ENCODE results near the gene NET1. TPM values are rescaled to one million over a fixed set of nuclear protein-coding genes. Genes with fewer than 3 reads are reported as not detected.

Gene NET1
- total RNA-seq, 1 donor from 2014 or later: 90.5 TPM

- Mint-ChIP-seq H3K27ac (no peak overlapping the region), H3K9me3 (peaks cover 3% of the 10 kb centered on the region), H3K4me1 (peaks cover 2% of the 10 kb centered on the region), H3K4me3 (no peak overlapping the region), H3K36me3 (no peaks in the 10 kb centered on the region), H3K27me3 (ENCODE audit: insufficient read depth, low read depth) (peaks cover 8% of the 10 kb centered on the region)
- TF ChIP-seq CTCF (IDR thresholded peaks at IDR 0.05) (no peak), EZH2phosphoT487 (IDR thresholded peaks at IDR 0.05) (no peak), EZH2 (IDR thresholded peaks at IDR 0.05) (no peak)
- H3K27me3 ChIP-seq: no peaks in the 10 kb centered on the region
- H3F3A ChIP-seq (ENCODE audit: low read depth): no peaks in the 10 kb centered on the region
- H2AFZ ChIP-seq (replicated peaks): no peak overlapping the region
- H3K79me2 ChIP-seq (ENCODE audit: low read depth): no peaks in the 10 kb centered on the region
- no peaks in the 10 kb centered on the region for H3K4me1 ChIP-seq
- no peak overlapping the region for H3K27ac ChIP-seq
- H4K20me1 ChIP-seq (ENCODE audit: low read depth): no peaks in the 10 kb centered on the region
- no peaks in the 10 kb centered on the region for H3K9me3 ChIP-seq (ENCODE audit: low read depth)
- H3K4me3 ChIP-seq: no peak overlapping the region
- H3K36me3 ChIP-seq: no peaks in the 10 kb centered on the region
- H3K9ac ChIP-seq: no peak overlapping the region
- DNase-seq (ENCODE audit: low spot score): no peak
- no peak overlapping the region for H3K4me2 ChIP-seq
Observed at GRCh38 chr10:5506246-5506645, 93.9 kb downstream of the NET1 start.

DNA sequence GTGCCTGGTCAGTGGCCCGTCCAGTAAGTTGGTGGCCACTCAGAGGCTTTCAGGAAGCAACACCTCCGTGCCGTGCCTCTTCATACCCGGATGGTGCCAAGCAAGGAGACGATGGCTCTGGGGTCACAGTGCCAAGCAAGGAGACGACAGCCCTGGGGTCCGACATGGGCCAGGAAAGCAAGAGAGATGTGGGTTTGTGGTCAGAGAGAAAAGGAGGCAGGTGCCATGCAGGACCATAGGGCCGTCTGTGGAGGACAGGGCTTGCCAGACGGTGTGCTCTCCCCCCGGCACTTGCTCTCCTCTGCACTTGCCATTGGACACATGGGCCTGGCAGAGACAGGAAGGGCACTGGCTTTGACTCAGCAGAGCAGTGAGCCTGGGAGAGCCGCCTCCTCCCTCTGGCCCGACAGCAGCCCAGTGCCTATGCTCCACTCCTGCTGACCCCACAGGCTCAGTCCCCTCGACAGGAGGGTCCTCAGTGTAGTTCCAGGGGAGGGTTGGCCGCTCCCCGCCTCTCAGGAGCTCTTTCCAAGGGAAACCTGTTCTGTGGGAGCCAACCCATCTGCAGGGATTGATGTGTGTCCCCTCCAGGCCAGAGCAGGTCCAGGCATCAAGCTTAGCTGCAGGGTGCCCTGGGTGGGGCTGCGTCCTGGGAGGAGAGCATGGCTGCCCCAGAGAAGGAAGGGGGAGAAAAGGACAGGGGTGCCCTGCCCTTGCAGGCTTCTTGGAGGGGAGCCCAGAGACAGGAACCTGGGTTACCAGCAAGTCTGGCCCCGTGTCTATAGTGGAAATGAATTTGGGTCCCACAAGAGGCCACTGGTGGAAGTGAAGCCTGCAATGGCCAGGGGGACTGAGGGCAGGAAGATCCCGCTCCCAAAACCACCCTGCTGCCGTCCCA, 94.6 kb downstream of the NET1 start:
- DNase-seq (ENCODE audit: low spot score): no peak
- peaks cover 8% of the 10 kb centered on the region for H3K27me3 Mint-ChIP-seq (ENCODE audit: insufficient read depth, low read depth)
- H3K4me1 Mint-ChIP-seq: peaks cover 3% of the 10 kb centered on the region

GRCh38 chr10:5507649-5508131, 95.3 kb downstream of the NET1 start:
- TF ChIP-seq EZH2 (IDR thresholded peaks at IDR 0.05) (no peak), EZH2phosphoT487 (IDR thresholded peaks at IDR 0.05) (no peak), CTCF (IDR thresholded peaks at IDR 0.05) (no peak)
- DNase-seq (ENCODE audit: low spot score): no peak
- H4K20me1 ChIP-seq (ENCODE audit: low read depth): no peaks in the 10 kb centered on the region
- H3K36me3 Mint-ChIP-seq: no peaks in the 10 kb centered on the region
- peaks cover 3% of the 10 kb centered on the region for H3K9me3 Mint-ChIP-seq
- no peaks in the 10 kb centered on the region for H3K79me2 ChIP-seq (ENCODE audit: low read depth)
- H3K4me1 Mint-ChIP-seq: peaks cover 10% of the 10 kb centered on the region
- H3K27ac Mint-ChIP-seq: no peak overlapping the region
- no peak overlapping the region for H3K27ac ChIP-seq
- H3K27me3 Mint-ChIP-seq (ENCODE audit: insufficient read depth, low read depth): peaks cover 8% of the 10 kb centered on the region
- H3K9ac ChIP-seq: no peak overlapping the region
- H3K4me3 Mint-ChIP-seq: no peak overlapping the region
- no peak overlapping the region for H2AFZ ChIP-seq (replicated peaks)
- H3K4me3 ChIP-seq: no peak overlapping the region
- H3K4me1 ChIP-seq: no peaks in the 10 kb centered on the region
- no peaks in the 10 kb centered on the region for H3K36me3 ChIP-seq
- no peaks in the 10 kb centered on the region for H3K9me3 ChIP-seq (ENCODE audit: low read depth)
- H3F3A ChIP-seq (ENCODE audit: low read depth): no peaks in the 10 kb centered on the region
- H3K4me2 ChIP-seq: no peak overlapping the region
- H3K27me3 ChIP-seq: no peaks in the 10 kb centered on the region

More for the DNA sequence above, 94.6 kb downstream of the NET1 start:
- H3K27me3 ChIP-seq: no peaks in the 10 kb centered on the region
- no peak overlapping the region for H3K9ac ChIP-seq
- Mint-ChIP-seq H3K27ac (peak overlapping the region; percentile 78), H3K4me3 (no peak overlapping the region), H3K36me3 (no peaks in the 10 kb centered on the region), H3K9me3 (peaks cover 3% of the 10 kb centered on the region)
- no peaks in the 10 kb centered on the region for H4K20me1 ChIP-seq (ENCODE audit: low read depth)
- H2AFZ ChIP-seq (replicated peaks): no peak overlapping the region
- TF ChIP-seq EZH2phosphoT487 (IDR thresholded peaks at IDR 0.05) (no peak), CTCF (IDR thresholded peaks at IDR 0.05) (no peak), EZH2 (IDR thresholded peaks at IDR 0.05) (no peak)
- H3K36me3 ChIP-seq: no peaks in the 10 kb centered on the region
- no peak overlapping the region for H3K4me3 ChIP-seq
- H3K4me1 ChIP-seq: no peaks in the 10 kb centered on the region
- no peaks in the 10 kb centered on the region for H3K79me2 ChIP-seq (ENCODE audit: low read depth)
- no peaks in the 10 kb centered on the region for H3K9me3 ChIP-seq (ENCODE audit: low read depth)
- no peak overlapping the region for H3K27ac ChIP-seq
- no peak overlapping the region for H3K4me2 ChIP-seq
- H3F3A ChIP-seq (ENCODE audit: low read depth): no peaks in the 10 kb centered on the region

Data from neural progenitor cell (in vitro differentiated cells).